Amygdala (tissue), 56 donors: ENCODE results near the gene BCL2.

Experiments used
- DNase-seq, 56 donors: peaks; one replicate each; lab custom pipeline; 2025; lab: John Stamatoyannopoulos, UW

The BCL2 gene

DNA sequence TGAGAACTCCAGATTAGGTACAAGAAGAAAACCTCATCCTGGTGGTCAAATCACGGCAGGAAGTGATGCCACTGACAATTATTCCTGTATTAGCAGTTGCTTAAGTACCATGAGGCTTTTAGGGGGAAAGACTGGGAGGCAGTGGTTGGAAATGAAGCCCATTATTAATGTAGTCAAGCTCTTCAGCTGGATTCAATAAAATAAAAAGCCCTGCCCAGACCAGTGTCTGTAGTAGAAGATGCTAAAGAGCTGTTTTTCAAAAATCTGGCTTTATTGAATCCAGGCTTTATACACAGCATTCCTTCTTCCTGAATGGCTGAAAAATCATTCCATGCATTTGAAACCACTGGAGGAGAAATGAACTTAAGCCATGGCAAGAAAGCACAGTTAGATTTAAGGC lies 155.2 kb downstream of the BCL2 start:
- no peak for DNase-seq

- peak in 1 of 56 donors; percentile 11 for DNase-seq
Observed at GRCh38 chr18:63162271-63163014, 157.1 kb downstream of the BCL2 start.

DNA sequence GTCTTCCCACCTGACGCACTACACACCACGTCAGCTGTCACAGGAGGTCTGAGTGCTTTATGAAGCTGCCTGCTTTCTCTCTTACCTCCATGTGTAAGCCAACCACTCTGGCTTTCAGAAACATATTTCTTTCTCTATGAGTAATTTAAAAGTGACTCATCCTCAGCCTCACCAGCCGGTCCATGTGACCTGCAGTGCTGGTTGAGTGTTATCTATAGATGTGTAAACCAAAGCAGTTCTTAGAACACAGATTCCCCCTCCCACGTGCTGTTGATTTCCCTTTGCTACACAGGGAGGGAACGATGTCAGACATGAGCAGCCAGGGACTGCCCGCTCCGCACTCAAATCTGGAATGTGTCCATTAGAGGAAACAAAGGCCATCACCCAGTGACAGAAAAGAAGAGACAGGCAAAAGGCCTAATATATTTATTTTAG lies 157.8 kb downstream of the BCL2 start:
- peak in 25 of 56 donors; percentile 6 to 77 (median 39) for DNase-seq

GRCh38 chr18:63161032-63161760 lies 158.4 kb downstream of the BCL2 start:
- DNase-seq: no peak

DNA sequence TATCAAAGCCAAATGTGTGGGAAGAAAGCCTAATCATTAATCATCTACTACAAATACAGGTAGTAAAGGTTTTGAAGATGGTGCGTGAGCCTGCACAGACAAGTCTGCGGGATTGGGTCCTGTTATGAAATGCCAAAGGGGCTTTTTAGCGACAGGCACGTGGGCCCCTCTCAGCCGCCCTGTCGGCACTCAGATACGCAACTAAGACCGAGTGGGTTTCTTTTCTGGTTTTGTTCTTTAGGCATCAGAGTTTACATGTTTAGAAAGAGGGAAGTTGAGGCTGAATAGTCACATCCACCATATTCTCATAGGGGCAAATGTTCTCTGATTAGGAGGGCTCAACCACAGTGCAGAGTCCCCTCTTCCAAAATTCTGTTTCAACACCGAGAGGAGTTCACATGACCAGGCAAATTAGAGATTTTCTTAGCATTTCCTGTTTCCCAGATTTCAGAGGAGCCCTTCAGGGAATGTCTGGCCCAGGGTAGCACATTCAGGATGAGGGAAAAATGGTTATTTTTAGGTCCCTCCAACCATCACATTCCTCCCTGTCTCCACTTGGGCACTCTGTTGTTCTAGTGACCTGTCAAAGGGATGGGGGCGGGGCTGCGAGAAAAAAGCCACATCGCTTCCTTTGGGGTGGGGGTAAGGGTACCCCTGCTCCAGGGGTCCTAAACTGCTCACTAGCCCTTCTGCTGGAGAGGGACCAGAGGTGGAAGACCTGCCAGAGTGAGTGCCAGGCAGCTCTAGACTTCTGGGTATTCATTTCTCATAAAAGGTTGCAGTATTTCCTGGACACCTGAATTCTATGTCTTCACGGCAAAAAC lies 159.2 kb downstream of the BCL2 start:
- no peak for DNase-seq

- no peak for DNase-seq
Observed at GRCh38 chr18:63159590-63159989, 160.0 kb downstream of the BCL2 start.

- DNase-seq: no peak
Observed at GRCh38 chr18:63158676-63159291, 160.8 kb downstream of the BCL2 start.

DNA sequence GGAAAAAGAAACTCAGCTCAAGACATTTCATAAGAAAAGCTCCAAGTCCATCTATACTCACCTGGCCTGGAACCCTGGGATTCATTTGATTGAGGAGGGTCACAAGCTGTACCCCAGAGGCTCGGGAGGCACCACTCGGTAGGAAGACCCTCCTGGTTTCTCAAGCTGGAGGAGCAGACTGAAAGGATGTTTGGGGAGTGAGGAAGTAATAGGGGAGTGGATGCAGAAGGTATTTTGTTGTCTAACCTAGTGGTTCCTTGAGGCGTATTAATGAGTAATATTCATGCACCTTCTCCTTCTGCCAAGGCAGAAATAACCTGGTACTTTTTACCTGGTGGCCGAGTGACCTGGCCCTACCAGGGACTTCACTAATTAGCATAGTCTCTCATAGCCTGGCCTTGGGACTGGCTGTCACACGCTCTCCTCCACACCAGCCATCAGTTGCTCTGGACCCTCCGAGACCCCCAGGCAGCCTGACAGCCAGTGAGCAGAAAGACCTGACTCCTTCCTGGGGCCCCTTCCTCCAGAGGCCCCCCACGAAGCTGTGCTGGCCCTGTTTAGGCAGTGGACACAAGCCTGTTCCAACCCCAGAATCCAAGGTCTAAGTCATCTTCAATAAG lies 161.4 kb downstream of the BCL2 start:
- no peak for DNase-seq

GRCh38 chr18:63157293-63158011 lies 162.1 kb downstream of the BCL2 start:
- DNase-seq: no peak

DNA sequence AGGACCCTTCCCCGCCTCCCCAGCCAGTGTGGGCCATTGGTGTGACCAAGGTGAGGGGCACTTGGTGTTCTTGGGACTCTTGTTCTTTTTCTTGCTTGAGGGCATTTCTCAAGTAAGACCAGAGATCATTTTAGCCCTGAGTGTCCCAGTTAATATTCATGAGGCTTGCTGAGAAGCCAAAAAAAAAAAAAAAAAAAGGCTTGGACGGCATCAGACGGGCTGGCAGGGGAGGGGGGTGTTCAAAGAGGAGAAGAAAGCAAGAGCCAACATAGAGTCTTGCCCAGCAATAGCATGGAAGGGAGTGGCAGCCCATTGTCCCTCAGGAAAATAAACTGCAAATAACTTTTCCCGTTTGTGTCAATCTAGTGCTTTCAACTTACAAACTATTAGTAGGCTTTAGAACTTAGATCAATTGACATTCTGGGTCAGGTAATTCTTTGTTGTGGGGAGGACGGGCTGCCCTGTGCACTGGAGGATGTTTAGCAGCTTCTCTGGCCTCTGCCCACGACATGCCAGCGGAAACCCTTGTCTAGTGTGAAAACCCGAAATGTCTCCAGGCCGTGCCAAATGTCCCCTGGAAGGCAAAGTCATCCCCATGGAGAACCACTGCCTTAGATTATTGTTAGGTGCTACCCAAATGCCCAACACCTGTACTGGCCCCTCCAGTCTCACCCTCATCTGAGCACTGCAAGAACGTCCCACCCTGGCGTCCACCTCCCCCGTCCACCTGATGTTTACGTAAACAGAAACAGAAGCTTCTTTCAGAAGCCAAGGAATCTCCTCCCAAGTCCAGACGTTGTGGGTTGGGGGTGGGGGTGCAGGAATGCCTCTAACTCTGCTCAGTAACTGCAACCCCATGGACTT lies 163.4 kb downstream of the BCL2 start:
- DNase-seq: peak in 5 of 56 donors; percentile 17 to 41 (median 31)

- peak in 31 of 56 donors; percentile 5 to 70 (median 42) for DNase-seq
Observed at GRCh38 chr18:63155169-63155852, 164.3 kb downstream of the BCL2 start.

GRCh38 chr18:63154350-63155152 lies 165.0 kb downstream of the BCL2 start:
- no peak for DNase-seq

DNA sequence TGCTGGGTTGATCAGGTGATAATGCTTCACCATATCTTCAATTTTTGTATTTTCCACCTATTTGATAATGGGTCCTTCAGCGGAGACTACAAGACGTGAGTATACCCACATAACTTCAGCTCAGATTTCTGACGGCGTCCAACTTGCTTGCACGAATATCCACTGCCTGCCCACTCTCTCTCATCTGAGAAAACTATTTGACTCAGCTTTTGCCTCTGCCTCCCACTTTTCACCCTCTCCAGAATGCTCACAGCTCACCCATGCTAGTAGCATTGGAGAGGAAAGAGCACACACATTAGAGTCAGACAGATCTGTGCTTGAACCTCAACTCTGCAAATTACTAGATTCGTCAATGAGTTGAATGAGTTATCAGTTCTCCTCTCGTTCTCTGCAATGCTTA lies 166.8 kb downstream of the BCL2 start:
- DNase-seq: peak in 1 of 56 donors; percentile 17

- no peak for DNase-seq
Observed at GRCh38 chr18:63152096-63152495, 167.5 kb downstream of the BCL2 start.

DNA sequence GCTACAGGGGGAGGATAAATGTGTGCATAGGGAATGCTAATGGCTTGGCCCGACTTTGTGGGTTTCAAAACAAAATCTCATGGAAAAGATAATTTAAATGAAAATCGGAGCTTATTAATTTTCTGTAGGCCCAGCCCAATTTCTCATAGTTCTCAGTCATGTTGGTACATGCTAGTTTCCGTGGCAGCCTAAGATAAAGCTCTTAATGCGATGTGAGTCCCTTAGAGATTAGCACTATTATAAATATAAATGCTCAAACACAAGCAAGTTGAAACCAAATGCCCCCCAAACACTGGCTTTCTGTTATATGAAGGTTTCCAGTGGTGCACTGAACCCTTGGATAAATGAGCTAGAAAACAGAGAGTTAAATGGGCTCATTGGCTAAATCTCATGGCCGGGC lies 168.0 kb downstream of the BCL2 start:
- no peak for DNase-seq

GRCh38 chr18:63150942-63151421 lies 168.6 kb downstream of the BCL2 start:
- DNase-seq: no peak

- DNase-seq: no peak
Observed at GRCh38 chr18:63150326-63150725, 169.2 kb downstream of the BCL2 start.
